Measurements from ENCODE around the gene CBX7.
"Not testable (repeated sequence)": the region's sequence is repeated elsewhere in the genome, so short reads cannot be mapped to it uniquely, and the experiment has no call there.

CBX7 gene

DNA sequence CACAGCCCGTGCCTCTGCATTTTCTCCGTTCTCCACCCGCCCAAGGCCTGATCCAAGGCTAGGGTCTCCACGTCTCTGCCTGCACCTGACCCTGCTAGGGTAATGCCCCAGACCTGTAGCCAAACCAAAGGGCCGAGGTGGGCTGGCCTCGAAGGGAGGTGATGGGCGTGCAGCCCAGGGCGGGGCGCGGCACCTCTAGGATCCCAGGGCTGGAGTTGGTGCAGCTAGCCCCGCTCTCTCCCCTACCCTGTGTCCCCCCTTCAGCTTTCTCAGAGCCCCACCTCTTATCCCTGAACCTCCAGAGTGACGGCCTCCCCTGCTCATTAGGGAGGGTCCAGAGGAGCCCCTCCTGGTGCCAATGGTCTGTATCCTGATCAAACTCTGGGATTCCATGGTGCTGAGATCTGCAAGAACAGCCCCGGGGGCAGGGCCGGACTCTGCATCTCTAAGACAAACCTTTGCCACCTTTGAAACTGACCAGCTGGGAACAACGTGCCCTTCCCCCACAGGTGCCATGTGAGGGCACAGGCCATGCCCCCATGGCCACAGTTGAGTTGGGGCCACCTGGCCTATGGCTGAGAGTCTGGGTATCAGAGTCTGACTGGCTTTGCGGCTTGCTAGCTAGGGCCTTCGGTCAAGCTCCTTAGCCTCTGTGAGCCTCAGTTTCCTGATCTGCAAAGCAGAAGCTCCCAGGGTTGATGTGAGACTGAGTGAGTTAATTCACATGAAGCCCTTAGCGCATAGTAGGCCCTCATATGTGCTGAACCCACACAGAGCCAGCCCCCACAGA is 23.1 kb upstream of the CBX7 start:
- H3K79me2 ChIP-seq, result no peaks in the 10 kb centered on the region
- H3K9me3 ChIP-seq (ENCODE audit: control insufficient read depth, low read length), result no peaks in the 10 kb centered on the region
- H3K36me3 ChIP-seq (ENCODE audit: control insufficient read depth, insufficient read depth, low read length), result no peaks in the 10 kb centered on the region
- no peak overlapping the region for H3K4me3 ChIP-seq (ENCODE audit: low read depth, low read length)
- no peaks in the 10 kb centered on the region for H3K4me1 ChIP-seq
- no peak overlapping the region for H2AFZ ChIP-seq
- H3K27ac ChIP-seq, result peak overlapping the region; percentile 69
- peak overlapping the region; percentile 47 for H3K4me2 ChIP-seq (ENCODE audit: low read length)
- TF ChIP-seq, protein P1, sequence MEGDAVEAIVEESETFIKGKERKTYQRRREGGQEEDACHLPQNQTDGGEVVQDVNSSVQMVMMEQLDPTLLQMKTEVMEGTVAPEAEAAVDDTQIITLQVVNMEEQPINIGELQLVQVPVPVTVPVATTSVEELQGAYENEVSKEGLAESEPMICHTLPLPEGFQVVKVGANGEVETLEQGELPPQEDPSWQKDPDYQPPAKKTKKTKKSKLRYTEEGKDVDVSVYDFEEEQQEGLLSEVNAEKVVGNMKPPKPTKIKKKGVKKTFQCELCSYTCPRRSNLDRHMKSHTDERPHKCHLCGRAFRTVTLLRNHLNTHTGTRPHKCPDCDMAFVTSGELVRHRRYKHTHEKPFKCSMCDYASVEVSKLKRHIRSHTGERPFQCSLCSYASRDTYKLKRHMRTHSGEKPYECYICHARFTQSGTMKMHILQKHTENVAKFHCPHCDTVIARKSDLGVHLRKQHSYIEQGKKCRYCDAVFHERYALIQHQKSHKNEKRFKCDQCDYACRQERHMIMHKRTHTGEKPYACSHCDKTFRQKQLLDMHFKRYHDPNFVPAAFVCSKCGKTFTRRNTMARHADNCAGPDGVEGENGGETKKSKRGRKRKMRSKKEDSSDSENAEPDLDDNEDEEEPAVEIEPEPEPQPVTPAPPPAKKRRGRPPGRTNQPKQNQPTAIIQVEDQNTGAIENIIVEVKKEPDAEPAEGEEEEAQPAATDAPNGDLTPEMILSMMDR (IDR thresholded peaks at IDR 0.05), result no peak
- no peak overlapping the region for H3K9ac ChIP-seq
- H3K27me3 ChIP-seq (ENCODE audit: control insufficient read depth, insufficient read depth, low read length), result no peaks in the 10 kb centered on the region

DNA sequence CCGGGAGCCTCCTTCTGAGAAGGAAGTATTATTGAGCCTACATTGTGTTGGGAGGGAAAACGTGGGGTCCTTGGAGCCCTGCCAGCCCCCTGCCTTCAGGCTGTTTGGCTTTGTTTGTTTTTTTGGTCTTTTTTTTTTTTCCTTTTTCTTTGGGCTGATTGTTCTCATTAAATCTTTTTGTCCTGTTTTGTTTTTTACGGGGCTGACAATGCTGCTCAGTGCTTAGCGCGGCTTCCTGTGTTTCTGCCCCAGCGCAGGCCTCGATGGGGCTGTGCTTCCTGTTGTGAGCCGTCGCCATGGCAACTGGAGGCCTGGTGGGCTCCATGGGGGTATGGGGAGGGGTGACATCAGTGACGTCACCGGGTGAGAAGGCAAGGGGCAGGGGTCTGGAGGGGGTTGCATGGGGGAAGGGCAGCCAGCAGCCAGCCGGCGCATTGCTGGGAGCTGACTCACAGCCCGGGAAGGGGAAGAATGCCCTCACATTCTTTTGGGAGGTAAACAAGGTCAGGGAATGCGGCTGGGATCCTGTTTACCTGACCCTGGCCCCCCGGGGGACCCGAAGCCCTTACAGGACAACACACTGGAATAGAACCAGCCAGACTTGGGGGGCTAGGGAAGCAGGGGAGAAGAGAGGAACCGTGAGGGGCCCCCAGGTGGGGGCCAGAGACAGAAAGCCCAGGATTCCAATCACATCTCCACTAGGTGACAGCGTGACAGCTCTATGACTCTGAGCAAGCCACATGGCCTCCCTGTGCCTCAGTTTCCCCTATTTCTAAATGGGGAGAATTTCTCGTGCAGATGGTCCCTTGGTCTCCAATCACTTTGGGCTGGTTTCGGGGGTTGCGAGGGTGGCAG is 22.2 kb upstream of the CBX7 start:
- Histone ChIP-seq H3K36me3 (ENCODE audit: control insufficient read depth, insufficient read depth, low read length) (no peaks in the 10 kb centered on the region), H3K9me3 (ENCODE audit: control insufficient read depth, low read length) (no peaks in the 10 kb centered on the region), H3K4me1 (no peaks in the 10 kb centered on the region), H3K79me2 (no peaks in the 10 kb centered on the region), H3K27me3 (ENCODE audit: control insufficient read depth, insufficient read depth, low read length) (no peaks in the 10 kb centered on the region), H3K9ac (no peak overlapping the region), H3K4me2 (ENCODE audit: low read length) (no peak overlapping the region), H3K27ac (peak overlapping the region; percentile 69), H2AFZ (no peak overlapping the region), H3K4me3 (ENCODE audit: low read depth, low read length) (no peak overlapping the region)
- TF ChIP-seq, protein P1 (IDR thresholded peaks at IDR 0.05), result no peak

DNA sequence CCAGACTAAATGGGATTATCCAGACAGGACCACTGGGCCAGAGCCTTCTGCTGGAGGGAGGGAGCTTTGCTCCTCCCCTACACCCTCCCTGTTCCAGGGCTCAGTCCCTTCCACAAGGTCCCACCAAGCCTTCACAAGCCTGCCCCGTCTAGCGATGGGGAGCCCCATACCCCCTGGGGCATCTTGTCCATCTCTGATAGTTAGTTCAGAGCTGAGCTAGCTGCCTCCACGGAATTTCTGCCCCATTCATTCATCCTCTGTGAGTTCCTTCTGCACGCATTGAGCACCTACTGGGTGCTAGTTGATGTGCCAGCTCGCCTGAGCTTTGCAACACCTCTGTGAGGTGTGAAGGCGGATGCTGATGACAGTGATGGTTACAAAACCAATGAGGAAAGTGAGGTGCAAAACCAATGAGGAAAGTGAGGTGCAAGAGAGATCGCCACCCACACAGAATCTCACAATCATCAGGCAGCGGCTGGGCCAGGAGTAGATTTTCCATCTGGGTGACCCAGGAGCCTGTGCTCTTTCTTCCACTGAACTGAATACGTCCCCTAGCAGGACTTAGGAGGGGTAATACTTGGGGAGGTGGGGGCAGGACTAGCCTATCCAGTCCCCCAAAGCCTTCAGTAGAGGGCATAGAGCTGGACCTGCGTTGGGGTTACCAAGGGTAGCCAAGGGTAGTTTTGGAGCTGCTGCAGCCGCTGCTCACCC is 21.5 kb upstream of the CBX7 start:
- no peaks in the 10 kb centered on the region for H3K9me3 ChIP-seq (ENCODE audit: control insufficient read depth, low read length)
- no peaks in the 10 kb centered on the region for H3K4me1 ChIP-seq
- peak overlapping the region; percentile 69 for H3K27ac ChIP-seq
- H3K36me3 ChIP-seq (ENCODE audit: control insufficient read depth, insufficient read depth, low read length), result no peaks in the 10 kb centered on the region
- H3K79me2 ChIP-seq, result no peaks in the 10 kb centered on the region
- no peak overlapping the region for H2AFZ ChIP-seq
- no peak overlapping the region for H3K9ac ChIP-seq
- H3K4me2 ChIP-seq (ENCODE audit: low read length), result no peak overlapping the region
- TF ChIP-seq, protein P1 (IDR thresholded peaks at IDR 0.05), result no peak
- no peaks in the 10 kb centered on the region for H3K27me3 ChIP-seq (ENCODE audit: control insufficient read depth, insufficient read depth, low read length)
- H3K4me3 ChIP-seq (ENCODE audit: low read depth, low read length), result no peak overlapping the region

DNA sequence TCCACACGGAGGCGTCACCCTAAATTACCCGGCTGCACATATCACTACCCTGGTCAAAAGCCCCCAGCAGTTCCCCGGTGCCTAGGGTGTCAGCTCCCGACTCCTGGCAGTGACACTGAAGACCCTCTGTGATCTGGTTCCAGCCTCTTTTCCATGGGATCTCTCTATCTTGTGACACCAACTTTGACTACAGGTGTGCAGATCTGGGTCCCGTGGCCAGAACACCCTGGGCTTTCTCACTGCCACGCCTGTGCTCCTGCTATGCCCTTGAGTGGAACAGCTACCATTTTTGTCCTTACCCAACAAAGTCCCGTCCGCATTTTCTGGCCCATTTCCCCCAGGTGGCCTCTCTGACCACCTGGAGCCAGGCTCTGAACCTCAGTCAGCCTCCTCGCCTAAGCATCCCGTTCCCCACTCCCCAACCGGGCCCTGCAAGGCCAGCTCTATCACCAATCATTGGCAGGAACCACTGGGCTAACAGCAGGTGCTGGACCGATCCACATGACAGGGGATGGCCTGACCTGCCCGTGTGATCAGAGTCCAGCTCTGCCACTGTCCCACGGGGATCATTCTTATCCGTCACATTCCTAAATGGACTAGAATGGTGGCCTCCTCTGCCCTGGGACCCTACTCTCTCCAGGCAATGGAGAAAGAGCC is 20.7 kb upstream of the CBX7 start:
- TF ChIP-seq, protein P1 (IDR thresholded peaks at IDR 0.05), result no peak
- no peaks in the 10 kb centered on the region for H3K4me1 ChIP-seq
- H3K9ac ChIP-seq, result no peak overlapping the region
- no peak overlapping the region for H3K4me3 ChIP-seq (ENCODE audit: low read depth, low read length)
- no peak overlapping the region for H3K4me2 ChIP-seq (ENCODE audit: low read length)
- no peaks in the 10 kb centered on the region for H3K27me3 ChIP-seq (ENCODE audit: control insufficient read depth, insufficient read depth, low read length)
- H3K79me2 ChIP-seq, result no peaks in the 10 kb centered on the region
- H3K9me3 ChIP-seq (ENCODE audit: control insufficient read depth, low read length), result no peaks in the 10 kb centered on the region
- peak overlapping the region; percentile 69 for H3K27ac ChIP-seq
- H2AFZ ChIP-seq, result no peak overlapping the region
- no peaks in the 10 kb centered on the region for H3K36me3 ChIP-seq (ENCODE audit: control insufficient read depth, insufficient read depth, low read length)

DNA sequence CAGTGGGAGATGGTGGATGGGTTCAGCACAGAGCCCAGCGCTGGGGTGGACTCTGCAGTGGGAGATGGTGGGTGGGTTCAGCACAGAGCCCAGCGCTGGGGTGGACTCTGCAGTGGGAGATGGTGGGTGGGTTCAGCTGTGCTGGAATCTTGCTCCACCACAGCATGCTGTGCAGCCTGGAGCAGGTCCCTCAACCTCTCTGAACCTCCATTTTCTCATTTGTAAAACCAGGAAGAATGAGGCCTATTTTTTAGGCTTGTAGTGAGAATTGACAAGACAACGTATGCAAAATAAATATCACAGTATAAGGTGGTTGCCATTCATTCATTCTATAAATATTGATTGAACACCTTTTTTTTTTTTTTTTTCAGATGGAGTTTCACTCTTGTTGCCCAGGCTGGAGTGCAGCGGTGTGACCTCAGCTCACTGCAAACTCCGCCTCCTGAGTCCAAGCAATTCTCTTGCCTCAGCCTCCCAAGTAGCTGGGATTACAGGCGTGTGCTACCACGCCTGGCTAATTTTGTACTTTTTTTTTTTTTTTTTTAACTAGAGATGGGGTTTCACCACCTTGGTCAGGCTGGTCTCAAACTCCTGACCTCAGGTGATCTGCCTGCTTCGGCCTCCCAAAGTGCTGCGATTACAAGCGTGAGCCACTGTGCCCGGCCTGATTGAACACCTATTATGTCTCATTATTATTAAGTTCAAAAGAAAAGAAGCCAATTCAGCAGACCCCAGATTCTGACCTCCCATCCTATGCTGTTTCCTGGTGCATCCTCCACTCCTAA is 20.0 kb upstream of the CBX7 start:
- H2AFZ ChIP-seq; H3K4me1 ChIP-seq; H3K9ac ChIP-seq; H3K27ac ChIP-seq; H3K79me2 ChIP-seq; H3K27me3 ChIP-seq (ENCODE audit: control insufficient read depth, insufficient read depth, low read length); H3K9me3 ChIP-seq (ENCODE audit: control insufficient read depth, low read length); H3K4me3 ChIP-seq (ENCODE audit: low read depth, low read length); H3K36me3 ChIP-seq (ENCODE audit: control insufficient read depth, insufficient read depth, low read length); H3K4me2 ChIP-seq (ENCODE audit: low read length): not testable (repeated sequence)
